IMR-90 (cell line): Measurements from ENCODE around the gene SOX30.

Experiments
- CEBPB ChIP-seq: IDR thresholded peaks from 2 replicates; pipeline ENCODE4 v1.6.1; 2012; ENCODE audit warnings: low read depth, low read length, improper control_type of control experiment
- CTCF ChIP-seq: conservative IDR thresholded peaks from 2 replicates; pipeline ENCODE4 v1.5.1; 2012; ENCODE audit warnings: mild to moderate bottlenecking, low read depth, low read length, improper control_type of control experiment
- FOS ChIP-seq: fragments of 150-350 bp; IDR thresholded peaks from 2 replicates; pipeline ENCODE4 v1.6.1; 2016; ENCODE audit warnings: low read depth, low read length
- MAFK ChIP-seq: IDR thresholded peaks from 2 replicates; pipeline ENCODE4 v1.6.1; 2012; ENCODE audit warnings: low read depth, low read length, improper control_type of control experiment
- MXI1 ChIP-seq: IDR thresholded peaks from 2 replicates; pipeline ENCODE4 v1.6.1; 2012; ENCODE audit warnings: low read depth, mild to moderate bottlenecking, low read length, moderate library complexity, borderline replicate concordance
- POLR2A ChIP-seq: IDR thresholded peaks from 2 replicates; pipeline ENCODE4 v1.6.1; 2012; ENCODE audit warnings: mild to moderate bottlenecking, low read depth, low read length
- RAD21 ChIP-seq: IDR thresholded peaks from 2 replicates; pipeline ENCODE4 v1.6.1; 2012; ENCODE audit warnings: low read length, improper control_type of control experiment
- SMC3 ChIP-seq: fragments of 150-350 bp; IDR thresholded peaks from 2 replicates; pipeline ENCODE4 v1.6.1; 2016; ENCODE audit warnings: low read depth, mild to moderate bottlenecking, antibody characterized with exemption, low read length, moderate library complexity
- USF2 ChIP-seq: fragments of 150-350 bp; IDR thresholded peaks from 2 replicates; pipeline ENCODE4 v1.6.1; 2017; ENCODE audit warnings: mild to moderate bottlenecking, antibody characterized with exemption, low read length, low read depth

- no peak for TF ChIP-seq SMC3
- TF ChIP-seq CTCF: no peak
- no peak for TF ChIP-seq MAFK
- TF ChIP-seq POLR2A: no peak
- TF ChIP-seq MXI1: no peak
- no peak for TF ChIP-seq CEBPB
- TF ChIP-seq USF2: no peak
- no peak for TF ChIP-seq FOS
- no peak for TF ChIP-seq RAD21
These were observed 43.2 kb downstream of the SOX30 start for GRCh38 chr5:157608972-157609565.
